GM10847 (cell line): ENCODE results near the gene KLHL29.

Experiments
- POLR2A ChIP-seq: IDR thresholded peaks from 2 replicates; pipeline ENCODE4 v1.6.1; 2011; ENCODE audit not compliant: insufficient read length; ENCODE audit errors: extremely low read depth

Gene KLHL29

GRCh38 chr2:23404426-23404825 lies 19.4 kb downstream of the KLHL29 start:
- TF ChIP-seq POLR2A, result no peak

GRCh38 chr2:23409248-23409647 lies 24.3 kb downstream of the KLHL29 start:
- no peak for TF ChIP-seq POLR2A

- TF ChIP-seq POLR2A, result no peak
Measured at GRCh38 chr2:23410596-23410995, 25.6 kb downstream of the KLHL29 start.

- TF ChIP-seq POLR2A, result no peak
Measured at GRCh38 chr2:23411752-23412431, 26.9 kb downstream of the KLHL29 start.

GRCh38 chr2:23412556-23413155 lies 27.7 kb downstream of the KLHL29 start:
- no peak for TF ChIP-seq POLR2A

- TF ChIP-seq POLR2A, result no peak
Measured at GRCh38 chr2:23413641-23414040, 28.7 kb downstream of the KLHL29 start.

GRCh38 chr2:23414106-23414505 lies 29.1 kb downstream of the KLHL29 start:
- TF ChIP-seq POLR2A, result no peak

- TF ChIP-seq POLR2A, result no peak
Measured at GRCh38 chr2:23414871-23415270, 29.9 kb downstream of the KLHL29 start.

GRCh38 chr2:23417310-23417709 lies 32.3 kb downstream of the KLHL29 start:
- TF ChIP-seq POLR2A, result no peak

- TF ChIP-seq POLR2A, result no peak
Measured at GRCh38 chr2:23418056-23418455, 33.1 kb downstream of the KLHL29 start.

- TF ChIP-seq POLR2A, result no peak
Measured at GRCh38 chr2:23418461-23418911, 33.5 kb downstream of the KLHL29 start.

GRCh38 chr2:23419171-23420090 lies 34.5 kb downstream of the KLHL29 start:
- TF ChIP-seq POLR2A, result no peak

- TF ChIP-seq POLR2A, result no peak
Measured at GRCh38 chr2:23420091-23420839, 35.3 kb downstream of the KLHL29 start.

GRCh38 chr2:23420840-23421476 lies 36.0 kb downstream of the KLHL29 start:
- TF ChIP-seq POLR2A, result no peak
